ENCODE data around the gene BMP5. TPM values are rescaled to one million over a fixed set of nuclear protein-coding genes. Genes with fewer than 3 reads are reported as not detected.

BMP5 gene
- total and polyA plus RNA-seq, 9 donors: 0.01 TPM; not detected in 8

- DNase-seq: no peak
- Histone ChIP-seq H3K4me1 (ENCODE audit: insufficient read depth) (no peaks in the 10 kb centered on the region), H3K27me3 (no peaks in the 10 kb centered on the region), H3K36me3 (no peaks in the 10 kb centered on the region), H3K9me3 (no peaks in the 10 kb centered on the region), H3K27ac (no peak overlapping the region), H3K4me3 (no peak overlapping the region)
- intact Hi-C loops (cut with DNase I): no loop called here
- TF ChIP-seq EP300 (IDR thresholded peaks at IDR 0.05) (no peak), POLR2A (IDR thresholded peaks at IDR 0.05) (no peak)
- TF ChIP-seq, protein P1, sequence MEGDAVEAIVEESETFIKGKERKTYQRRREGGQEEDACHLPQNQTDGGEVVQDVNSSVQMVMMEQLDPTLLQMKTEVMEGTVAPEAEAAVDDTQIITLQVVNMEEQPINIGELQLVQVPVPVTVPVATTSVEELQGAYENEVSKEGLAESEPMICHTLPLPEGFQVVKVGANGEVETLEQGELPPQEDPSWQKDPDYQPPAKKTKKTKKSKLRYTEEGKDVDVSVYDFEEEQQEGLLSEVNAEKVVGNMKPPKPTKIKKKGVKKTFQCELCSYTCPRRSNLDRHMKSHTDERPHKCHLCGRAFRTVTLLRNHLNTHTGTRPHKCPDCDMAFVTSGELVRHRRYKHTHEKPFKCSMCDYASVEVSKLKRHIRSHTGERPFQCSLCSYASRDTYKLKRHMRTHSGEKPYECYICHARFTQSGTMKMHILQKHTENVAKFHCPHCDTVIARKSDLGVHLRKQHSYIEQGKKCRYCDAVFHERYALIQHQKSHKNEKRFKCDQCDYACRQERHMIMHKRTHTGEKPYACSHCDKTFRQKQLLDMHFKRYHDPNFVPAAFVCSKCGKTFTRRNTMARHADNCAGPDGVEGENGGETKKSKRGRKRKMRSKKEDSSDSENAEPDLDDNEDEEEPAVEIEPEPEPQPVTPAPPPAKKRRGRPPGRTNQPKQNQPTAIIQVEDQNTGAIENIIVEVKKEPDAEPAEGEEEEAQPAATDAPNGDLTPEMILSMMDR (IDR thresholded peaks at IDR 0.05): no peak
- WGBS, 3 donors: 69 to 82% (median 79%) methylated on average over 2 of the region's 2 CpGs
Observed at GRCh38 chr6:55782275-55782674, 93.1 kb downstream of the BMP5 start.

DNA sequence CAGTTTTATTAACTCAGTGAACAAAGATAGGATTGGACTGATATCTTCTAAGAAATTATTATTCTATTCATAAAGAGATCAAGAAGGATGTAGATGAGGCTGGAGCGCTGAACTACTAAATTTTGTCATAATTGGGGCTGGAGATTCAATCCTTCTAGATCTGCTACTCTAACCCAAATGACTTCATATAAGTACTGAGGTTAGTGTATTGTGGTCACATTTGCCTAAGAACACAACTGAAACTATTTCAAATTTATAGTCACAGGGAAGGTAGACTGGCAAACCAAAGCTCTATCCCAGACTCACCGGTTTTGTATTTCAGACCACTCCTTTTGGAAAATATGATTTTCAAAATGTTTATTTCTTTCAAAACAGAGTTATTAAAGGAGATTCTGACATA lies 96.7 kb downstream of the BMP5 start:
- intact Hi-C loops (cut with DNase I): no loop called here
- no peaks in the 10 kb centered on the region for H3K4me1 ChIP-seq (ENCODE audit: insufficient read depth)
- no peaks in the 10 kb centered on the region for H3K27me3 ChIP-seq
- TF ChIP-seq, protein P1 (IDR thresholded peaks at IDR 0.05): no peak
- no peak for TF ChIP-seq EP300 (IDR thresholded peaks at IDR 0.05)
- TF ChIP-seq POLR2A (IDR thresholded peaks at IDR 0.05): no peak
- no peaks in the 10 kb centered on the region for H3K36me3 ChIP-seq
- WGBS, 3 donors: 85 to 90% (median 88%) methylated on average over 2 of the region's 2 CpGs
- DNase-seq: no peak
- no peak overlapping the region for H3K27ac ChIP-seq
- no peaks in the 10 kb centered on the region for H3K9me3 ChIP-seq
- no peak overlapping the region for H3K4me3 ChIP-seq

- no peaks in the 10 kb centered on the region for H3K36me3 ChIP-seq
- no peak for DNase-seq
- intact Hi-C loops (cut with DNase I): no loop called here
- no peak overlapping the region for H3K27ac ChIP-seq
- no peaks in the 10 kb centered on the region for H3K4me1 ChIP-seq (ENCODE audit: insufficient read depth)
- no peaks in the 10 kb centered on the region for H3K9me3 ChIP-seq
- no peak overlapping the region for H3K4me3 ChIP-seq
- 87 to 94% (median 93%) methylated on average over 1 of the region's 1 CpG for WGBS, 3 donors
- H3K27me3 ChIP-seq: no peaks in the 10 kb centered on the region
- TF ChIP-seq EP300 (IDR thresholded peaks at IDR 0.05) (no peak), POLR2A (IDR thresholded peaks at IDR 0.05) (no peak)
- TF ChIP-seq, protein P1 (IDR thresholded peaks at IDR 0.05): no peak
Observed at GRCh38 chr6:55777469-55777868, 97.9 kb downstream of the BMP5 start.

DNA sequence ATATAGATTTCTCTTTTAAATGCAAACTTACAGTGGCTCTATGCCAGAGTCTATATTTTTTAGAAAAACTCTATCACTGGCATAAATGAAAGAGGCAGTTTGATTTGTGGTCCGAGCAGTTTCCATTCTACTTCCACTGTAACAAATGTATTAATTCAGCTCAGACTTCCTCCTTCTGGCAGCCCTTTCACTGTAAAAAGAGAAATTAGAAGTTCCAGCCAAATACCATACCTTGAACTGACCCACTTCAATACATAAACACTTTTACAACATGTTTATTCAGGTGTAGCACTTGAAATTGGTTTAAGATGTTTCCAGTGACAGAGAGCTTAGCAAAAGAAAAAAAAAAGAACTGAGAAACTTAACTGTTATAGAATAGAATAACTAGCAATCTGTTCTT lies 99.3 kb downstream of the BMP5 start:
- no peak for DNase-seq
- H3K27ac ChIP-seq: no peak overlapping the region
- H3K36me3 ChIP-seq: no peaks in the 10 kb centered on the region
- H3K27me3 ChIP-seq: no peaks in the 10 kb centered on the region
- intact Hi-C loops (cut with DNase I): no loop called here
- TF ChIP-seq POLR2A (IDR thresholded peaks at IDR 0.05) (no peak), EP300 (IDR thresholded peaks at IDR 0.05) (no peak)
- TF ChIP-seq, protein P1 (IDR thresholded peaks at IDR 0.05): no peak
- H3K9me3 ChIP-seq: no peaks in the 10 kb centered on the region
- H3K4me3 ChIP-seq: no peak overlapping the region
- no peaks in the 10 kb centered on the region for H3K4me1 ChIP-seq (ENCODE audit: insufficient read depth)
- 62 to 68% (median 63%) methylated on average over 1 of the region's 1 CpG for whole genome bisulfite sequencing, 3 donors

DNA sequence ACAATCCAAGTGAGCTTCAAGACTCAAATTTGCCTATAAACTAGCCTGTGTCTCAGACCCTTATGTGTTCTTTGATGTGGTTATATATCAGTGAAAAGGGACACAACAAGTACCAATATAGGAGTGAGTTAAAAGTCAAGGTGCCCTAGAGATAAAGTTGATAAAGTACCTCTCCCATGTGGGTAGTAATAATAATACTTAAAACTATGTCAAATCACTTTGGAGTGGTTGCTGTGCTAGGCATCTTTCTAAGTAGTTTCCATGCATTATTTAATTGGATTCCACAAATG lies 100.4 kb downstream of the BMP5 start:
- intact Hi-C loops (cut with DNase I): no loop called here
- DNase-seq: no peak
- Histone ChIP-seq H3K4me3 (no peak overlapping the region), H3K36me3 (no peaks in the 10 kb centered on the region), H3K4me1 (ENCODE audit: insufficient read depth) (no peaks in the 10 kb centered on the region), H3K27ac (no peak overlapping the region), H3K9me3 (no peaks in the 10 kb centered on the region), H3K27me3 (no peaks in the 10 kb centered on the region)
- TF ChIP-seq POLR2A (IDR thresholded peaks at IDR 0.05) (no peak), EP300 (IDR thresholded peaks at IDR 0.05) (no peak)
- TF ChIP-seq, protein P1 (IDR thresholded peaks at IDR 0.05): no peak

Measured in ovary (tissue), 9 donors.